ENCODE data around the gene TSPAN33.
"Not testable (repeated sequence)": the region's sequence is repeated elsewhere in the genome, so short reads cannot be mapped to it uniquely, and the experiment has no call there.

TSPAN33 gene

GRCh38 chr7:129205987-129206785 lies 61.7 kb downstream of the TSPAN33 start:
- no peak for DNase-seq (ENCODE audit: low read depth in 1 of 2, low spot score in 1 of 2)

- no peak for DNase-seq (ENCODE audit: low read depth in 1 of 2, low spot score in 1 of 2)
Measured at GRCh38 chr7:129208667-129209066, 64.2 kb downstream of the TSPAN33 start.

DNA sequence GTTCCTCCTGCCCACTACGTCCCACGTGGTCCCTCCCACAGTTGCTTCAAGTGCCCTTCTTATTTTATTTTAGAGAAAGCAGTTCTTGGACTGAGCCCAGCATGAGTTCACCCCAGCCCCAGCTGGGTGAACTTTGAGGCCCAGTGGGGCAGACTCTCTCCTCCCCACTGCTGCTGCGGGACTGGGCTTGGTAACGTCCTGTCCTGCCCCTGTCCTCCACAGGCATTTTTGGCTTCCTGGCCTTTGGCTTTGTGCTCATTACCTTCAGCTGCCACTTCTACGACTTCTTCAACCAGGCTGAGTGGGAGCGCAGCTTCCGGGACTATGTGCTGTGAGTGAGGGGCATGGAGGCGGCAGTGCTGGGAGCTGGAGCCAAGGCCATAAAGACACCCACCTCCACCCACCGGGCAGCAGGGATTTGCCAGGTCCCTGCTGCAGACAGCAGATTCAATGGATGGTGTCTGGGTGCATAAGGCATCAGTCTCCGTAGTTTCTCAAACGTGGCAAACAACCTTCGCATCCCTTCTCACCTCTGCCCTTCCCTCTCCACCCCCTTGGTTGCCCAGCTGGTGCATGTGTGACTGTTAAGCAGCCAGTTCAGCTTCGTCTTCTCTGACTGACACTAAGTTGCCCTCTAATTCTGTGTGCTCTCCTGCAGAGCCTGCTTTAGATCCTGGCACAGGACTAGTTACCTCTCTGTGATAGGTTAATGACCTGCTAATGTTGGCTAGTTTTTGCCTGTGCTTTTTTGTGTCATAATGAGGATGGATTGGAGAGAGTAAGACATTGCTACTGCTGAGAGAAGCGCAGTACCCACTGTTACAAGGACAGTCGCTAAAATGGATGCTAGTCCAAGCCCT lies 64.8 kb downstream of the TSPAN33 start:
- no peak for DNase-seq (ENCODE audit: low read depth in 1 of 2, low spot score in 1 of 2)

GRCh38 chr7:129210256-129210988 lies 65.9 kb downstream of the TSPAN33 start:
- peak; percentile 18 to 50 for DNase-seq (ENCODE audit: low read depth in 1 of 2, low spot score in 1 of 2)

DNA sequence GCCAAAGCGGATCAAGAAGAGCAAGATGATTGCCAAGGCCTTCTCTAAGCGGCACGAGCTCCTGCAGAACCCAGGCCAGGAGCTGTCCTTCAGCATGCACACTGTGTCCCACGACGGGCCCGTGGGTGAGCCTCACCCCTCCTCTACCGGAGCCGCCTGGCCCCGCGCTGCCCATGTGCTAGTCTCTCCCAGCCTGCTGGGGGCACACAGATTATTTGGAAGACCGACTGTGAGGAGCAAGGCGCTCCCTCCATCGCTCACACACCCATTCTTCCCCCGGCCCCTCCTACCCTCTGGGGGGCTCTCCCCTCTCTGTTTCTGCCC lies 66.4 kb downstream of the TSPAN33 start:
- no peak for DNase-seq (ENCODE audit: low read depth in 1 of 2, low spot score in 1 of 2)

DNA sequence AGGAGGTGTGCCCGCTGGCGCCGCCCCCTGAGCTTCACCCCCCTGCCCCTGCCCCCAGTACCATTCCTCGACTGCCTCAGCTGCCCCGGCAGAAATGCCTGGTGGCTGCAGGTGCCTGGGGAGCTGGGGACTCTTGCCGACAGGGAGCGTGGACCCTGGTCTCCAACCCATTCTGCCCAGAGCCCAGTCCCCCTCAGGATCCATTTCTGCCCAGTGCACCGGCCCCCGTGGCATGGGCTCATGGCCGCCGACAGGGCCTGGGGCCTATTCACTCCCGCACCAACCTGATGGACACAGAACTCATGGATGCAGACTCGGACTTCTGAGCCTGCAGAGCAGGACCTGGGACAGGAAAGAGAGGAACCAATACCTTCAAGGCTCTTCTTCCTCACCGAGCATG lies 67.6 kb downstream of the TSPAN33 start:
- no peak for DNase-seq (ENCODE audit: low read depth in 1 of 2, low spot score in 1 of 2)

DNA sequence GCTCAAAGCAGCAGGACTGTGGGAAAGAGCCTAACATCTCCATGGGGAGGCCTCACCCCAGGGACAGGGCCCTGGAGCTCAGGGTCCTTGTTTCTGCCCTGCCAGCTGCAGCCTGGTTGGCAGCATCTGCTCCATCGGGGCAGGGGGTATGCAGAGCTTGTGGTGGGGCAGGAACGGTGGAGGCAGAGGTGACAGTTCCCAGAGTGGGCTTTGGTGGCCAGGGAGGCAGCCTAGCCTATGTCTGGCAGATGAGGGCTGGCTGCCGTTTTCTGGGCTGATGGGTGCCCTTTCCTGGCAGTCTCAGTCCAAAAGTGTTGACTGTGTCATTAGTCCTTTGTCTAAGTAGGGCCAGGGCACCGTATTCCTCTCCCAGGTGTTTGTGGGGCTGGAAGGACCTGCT lies 68.1 kb downstream of the TSPAN33 start:
- no peak for DNase-seq (ENCODE audit: low read depth in 1 of 2, low spot score in 1 of 2)

DNA sequence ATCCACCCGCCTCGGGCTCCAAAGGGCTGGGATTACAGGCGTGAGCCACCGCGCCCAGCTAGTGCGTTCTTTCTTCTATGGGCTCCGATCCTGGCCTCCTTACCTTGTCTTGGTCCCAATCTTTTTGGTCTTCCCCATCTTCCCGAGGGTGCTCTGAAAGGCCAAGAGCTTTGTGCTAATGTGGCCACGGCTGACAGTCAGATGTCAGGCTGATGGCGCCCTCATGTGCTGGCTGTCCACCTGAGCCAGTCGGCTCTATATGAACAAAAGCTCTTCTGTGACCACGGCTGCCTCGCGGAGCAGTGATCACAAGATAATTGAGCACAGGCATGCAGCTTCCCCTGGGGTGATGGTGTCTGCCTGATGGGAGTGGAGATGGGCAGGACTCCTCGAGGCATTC lies 69.3 kb downstream of the TSPAN33 start:
- no peak for DNase-seq (ENCODE audit: low read depth in 1 of 2, low spot score in 1 of 2)

- DNase-seq (ENCODE audit: low read depth in 1 of 2, low spot score in 1 of 2) = not testable (repeated sequence)
Measured at GRCh38 chr7:129215691-129216090, 71.2 kb downstream of the TSPAN33 start.

- DNase-seq (ENCODE audit: low read depth in 1 of 2, low spot score in 1 of 2) = not testable (repeated sequence)
Measured at GRCh38 chr7:129216101-129216715, 71.7 kb downstream of the TSPAN33 start.

DNA sequence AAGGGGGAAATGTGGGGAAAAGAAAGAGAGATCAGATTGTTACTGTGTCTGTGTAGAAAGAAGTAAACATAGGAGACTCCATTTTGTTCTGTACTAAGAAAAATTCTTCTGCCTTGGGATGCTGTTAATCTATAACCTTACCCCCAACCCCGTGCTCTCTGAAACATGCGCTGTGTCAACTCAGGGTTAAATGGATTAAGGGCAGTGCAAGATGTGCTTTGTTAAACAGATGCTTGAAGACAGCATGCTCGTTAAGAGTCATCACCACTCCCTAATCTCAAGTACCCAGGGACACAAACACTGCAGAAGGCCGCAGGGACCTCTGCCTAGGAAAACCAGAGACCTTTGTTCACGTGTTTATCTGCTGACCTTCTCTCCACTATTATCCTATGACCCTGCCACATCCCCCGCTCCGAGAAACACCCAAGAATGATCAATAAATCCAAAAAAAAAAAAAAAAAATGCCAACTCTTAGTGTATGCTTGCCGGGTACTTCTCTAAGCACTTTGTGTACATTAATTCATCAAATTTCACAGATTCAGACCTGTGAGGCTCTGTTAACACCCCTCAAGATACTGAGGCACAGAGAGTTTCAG lies 72.4 kb downstream of the TSPAN33 start:
- DNase-seq (ENCODE audit: low read depth in 1 of 2, low spot score in 1 of 2) = not testable (repeated sequence)

GRCh38 chr7:129218514-129219062 lies 74.1 kb downstream of the TSPAN33 start:
- peak; percentile 54 to 55 for DNase-seq (ENCODE audit: low read depth in 1 of 2, low spot score in 1 of 2)

DNA sequence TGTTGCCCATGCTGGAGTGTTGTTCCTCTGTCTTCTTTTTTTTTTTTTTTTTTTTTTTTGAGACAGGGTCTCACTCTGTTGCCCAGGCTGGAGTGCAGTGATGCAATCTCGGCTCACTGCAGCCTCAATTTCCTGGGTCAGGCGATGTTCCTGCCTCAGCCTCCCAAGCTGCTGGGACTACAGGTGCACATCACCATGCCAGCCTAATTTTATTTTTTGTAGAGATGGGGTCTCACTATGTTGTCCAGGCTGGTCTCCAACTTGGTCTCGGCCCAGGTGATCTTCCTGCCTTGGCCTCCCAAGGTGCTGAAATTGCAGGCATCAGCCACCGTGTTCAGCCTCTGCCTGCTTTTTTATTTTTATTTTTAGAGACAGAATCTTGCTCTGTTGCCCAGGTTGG lies 74.7 kb downstream of the TSPAN33 start:
- not testable (repeated sequence) for DNase-seq (ENCODE audit: low read depth in 1 of 2, low spot score in 1 of 2)

All from stimulated activated CD4-positive, alpha-beta T cell treated with anti-CD3 and anti-CD28 coated beads, Interleukin-15, amount 100 ng/mL, for 1 hour (primary cell).